HG03039 (cell line): ENCODE measurements around the gene DHRSX.
"Not testable (repeated sequence)": the region's sequence is repeated elsewhere in the genome, so short reads cannot be mapped to it uniquely, and the experiment has no call there.

ENCODE experiments used
- ATAC-seq: cut with Tn5 transposase; IDR thresholded peaks from one replicate; pipeline ENCODE4 v1.9.1; 2021; ENCODE audit warnings: mild to moderate bottlenecking, moderate library complexity; ENCODE audit not compliant: unreplicated experiment

Gene DHRSX

DNA sequence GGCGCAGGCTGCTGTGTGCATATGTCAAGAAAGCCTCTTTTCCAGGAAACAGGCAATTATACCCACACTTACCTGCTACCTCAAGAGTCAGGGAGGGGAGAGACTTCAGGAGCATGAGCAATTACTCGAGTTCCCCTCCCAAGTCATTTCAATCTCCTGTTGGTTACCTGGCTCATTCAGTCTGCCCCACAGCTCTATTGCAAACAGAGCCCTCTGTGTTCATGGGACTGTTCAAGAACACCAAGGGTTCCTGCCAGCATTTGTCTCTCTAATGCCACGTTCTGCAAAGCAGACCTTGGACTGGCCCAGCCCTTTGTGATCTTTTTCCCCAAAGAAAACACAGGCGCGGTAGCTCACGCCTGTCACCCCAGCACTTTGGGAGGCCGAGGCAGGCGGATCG, 274.6 kb downstream of the DHRSX start:
- no peak for ATAC-seq

DNA sequence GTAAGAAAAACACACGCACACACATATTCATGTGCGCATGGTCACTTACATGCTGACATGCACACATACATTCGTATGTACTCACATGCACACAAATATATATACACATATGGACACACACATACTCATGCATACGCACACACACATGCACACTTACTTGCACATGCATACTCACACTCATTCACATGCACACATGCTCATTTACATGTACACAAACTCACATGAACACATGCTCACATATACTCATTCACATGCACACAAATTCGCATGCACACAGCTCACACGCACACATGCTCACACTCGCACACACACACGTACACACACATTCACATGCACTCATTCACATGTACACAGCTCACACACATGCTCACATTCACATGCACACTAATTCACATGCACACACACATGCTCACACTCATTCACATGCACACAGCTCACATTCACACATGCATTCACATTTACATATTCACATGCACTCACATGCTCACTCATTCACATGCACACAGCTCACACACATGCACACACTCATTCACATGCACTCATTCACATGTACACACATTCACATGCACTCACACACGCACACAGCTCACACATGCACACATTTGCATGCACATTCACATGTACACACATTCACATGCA, 276.1 kb downstream of the DHRSX start:
- no peak for ATAC-seq

DNA sequence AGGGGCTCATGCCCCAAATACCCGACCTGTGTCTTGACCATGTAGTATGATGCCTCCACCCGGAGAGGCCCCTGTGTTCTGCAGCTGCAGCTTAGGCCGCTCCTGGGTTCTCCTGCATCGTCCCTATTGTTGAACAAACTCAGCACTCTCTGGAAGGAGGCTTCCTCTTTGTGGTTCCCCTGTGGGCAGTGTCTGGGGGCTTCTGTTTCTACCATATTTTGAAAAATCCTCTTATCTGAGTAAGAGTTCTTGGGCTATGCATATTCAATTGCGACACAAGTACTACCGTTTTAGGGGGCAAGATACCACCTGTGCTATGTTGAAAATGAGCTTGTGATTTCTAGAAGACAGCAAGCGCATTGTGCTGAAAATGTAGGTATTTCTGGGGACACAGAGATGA, 276.6 kb downstream of the DHRSX start:
- no peak for ATAC-seq

DNA sequence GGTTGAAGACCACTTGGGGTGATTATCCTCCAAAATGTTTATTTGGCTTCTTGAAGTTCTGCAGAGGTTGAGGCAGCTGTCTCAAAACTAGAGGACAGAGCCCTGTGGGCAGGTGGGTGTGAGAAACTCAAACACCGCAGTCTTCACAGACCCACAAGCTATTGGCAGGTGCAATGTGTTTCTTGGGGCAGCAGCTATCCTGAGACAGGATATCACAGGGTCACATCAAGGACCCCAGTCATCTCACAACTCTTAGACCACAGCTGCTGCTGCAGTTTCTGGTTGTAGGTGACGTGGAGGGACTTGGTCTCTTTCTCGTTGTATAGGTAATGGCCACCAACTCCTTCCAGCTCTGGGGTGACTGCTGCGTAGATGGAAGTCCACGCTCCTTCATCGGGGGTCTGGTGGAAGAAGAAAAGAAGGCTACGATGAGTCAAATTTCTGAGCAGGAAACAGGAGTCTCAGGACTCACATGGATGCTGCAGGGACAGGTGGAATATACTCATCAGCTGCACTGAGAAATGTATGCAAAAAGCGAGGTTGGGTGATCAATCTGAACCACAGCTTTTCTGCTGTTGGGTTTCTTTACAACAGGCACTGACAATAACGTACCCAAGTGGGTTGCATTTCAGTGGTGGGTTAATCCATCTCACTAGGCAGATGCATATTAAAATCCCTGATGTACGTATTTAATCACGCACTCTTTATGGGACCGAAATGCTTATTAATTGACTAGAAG, 279.8 kb downstream of the DHRSX start:
- ATAC-seq: no peak

DNA sequence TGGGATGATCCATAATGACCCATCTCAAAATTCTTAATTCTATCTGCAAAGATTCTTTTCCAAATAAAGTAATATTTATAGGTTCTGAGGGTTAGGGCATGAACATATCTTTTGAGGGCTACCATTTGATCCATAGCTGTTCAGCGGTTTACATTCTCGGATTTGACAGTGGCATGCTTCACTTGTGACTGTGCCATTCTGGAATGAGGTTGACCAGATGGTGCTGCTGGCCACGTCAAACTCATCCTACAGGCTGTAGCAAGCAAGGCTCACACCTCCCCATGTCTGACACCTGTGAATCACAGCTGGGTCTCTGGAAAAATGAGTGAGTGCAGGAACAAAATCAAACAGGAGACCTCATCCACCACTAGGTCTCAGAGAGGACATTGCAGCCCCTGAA, 280.5 kb downstream of the DHRSX start:
- ATAC-seq: no peak

DNA sequence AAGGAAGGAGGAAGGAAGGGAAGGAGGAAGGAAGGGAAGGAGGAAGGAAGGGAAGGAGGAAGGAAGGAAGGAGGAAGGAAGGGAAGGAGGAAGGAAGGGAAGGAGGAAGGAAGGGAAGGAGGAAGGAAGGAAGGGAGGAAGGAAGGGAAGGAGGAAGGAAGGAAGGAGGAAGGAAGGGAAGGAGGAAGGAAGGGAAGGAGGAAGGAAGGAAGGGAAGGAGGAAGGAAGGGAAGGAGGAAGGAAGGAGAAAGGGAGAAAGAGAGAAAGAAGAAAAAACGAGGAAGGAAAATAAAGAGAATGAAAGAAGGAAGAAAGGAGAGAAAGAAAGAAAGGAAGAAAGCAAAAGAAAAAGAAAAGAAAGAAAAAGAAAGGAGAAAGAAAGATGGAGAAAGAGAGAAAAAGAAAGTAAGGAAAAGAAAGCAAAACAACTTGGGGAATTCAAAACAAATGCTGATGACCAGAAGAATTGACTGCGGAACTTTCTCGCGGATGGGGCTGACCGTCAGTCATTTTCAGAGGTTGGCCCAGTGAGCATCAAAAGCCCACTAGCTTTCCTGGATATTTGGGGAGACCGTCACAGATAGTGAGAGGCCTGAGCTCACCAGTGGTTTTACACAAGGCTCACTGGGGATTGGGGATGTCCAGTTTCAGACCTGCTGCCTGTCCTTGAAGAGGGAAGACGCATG, 286.5 kb downstream of the DHRSX start:
- ATAC-seq: not testable (repeated sequence)

DNA sequence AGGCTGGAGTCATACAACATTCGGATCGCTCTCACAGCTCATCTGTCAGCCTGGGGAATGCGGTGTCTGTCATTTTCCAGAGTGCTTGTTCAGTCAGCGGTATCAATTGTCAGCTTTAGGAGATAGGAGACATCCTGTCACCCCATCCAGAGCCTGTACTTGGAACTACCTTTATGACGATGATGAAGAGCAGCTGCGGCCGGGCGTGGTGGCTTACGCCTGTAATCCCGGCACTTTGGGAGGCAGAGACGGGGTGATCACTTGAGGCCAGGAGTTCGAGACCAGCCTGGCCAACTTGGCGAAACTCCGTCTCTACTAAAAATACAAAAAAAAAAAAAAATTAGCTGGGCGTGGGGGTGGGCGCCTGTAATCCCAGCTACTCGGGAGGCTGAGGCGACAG, 289.1 kb downstream of the DHRSX start:
- not testable (repeated sequence) for ATAC-seq

DNA sequence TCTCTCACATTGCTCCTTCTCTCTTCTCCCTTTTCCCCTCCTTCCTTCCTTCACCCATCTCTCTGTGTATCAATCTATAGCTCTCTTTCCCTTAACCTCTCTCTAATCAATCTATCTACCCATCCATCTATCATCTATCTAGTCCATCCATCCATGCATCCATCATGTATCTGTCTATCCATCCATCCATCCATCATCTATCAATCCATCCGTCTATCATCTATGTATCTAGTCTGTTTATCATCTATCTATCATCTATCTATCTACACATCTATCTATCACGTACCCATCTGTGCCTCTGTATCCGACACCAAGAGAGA, 307.5 kb downstream of the DHRSX start:
- no peak for ATAC-seq

DNA sequence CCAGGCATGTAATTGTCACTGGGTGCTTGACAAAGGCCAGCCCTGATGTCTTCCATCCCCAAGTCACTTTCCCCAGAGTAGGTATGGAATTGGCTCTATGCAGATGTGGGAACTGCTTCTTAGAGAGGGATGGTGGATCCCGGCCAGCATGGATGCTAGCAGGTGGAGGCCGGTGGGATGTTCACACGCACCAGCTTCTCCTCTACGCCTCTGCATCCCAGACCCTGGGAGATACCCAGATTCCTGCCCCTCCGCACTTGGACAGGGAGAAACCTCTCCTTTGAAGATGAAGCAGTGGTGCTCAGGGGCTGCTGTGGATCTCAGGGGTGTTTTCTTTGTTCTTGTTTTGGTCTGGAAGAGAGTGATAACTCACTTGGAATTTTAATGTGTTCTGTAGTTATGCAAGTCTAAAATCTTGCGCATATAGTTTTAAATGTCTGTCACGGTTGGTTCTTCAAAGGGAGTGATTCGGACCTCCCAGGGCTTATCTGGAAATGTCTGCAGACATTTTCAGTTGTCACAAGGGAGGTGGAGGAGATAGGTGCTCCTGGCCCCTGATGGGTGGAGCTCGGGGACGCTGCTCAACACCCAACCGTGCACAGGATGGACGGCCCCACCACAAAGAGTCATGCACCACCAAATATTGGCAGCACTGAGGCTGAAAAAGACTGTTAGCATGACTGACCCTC, 308.0 kb downstream of the DHRSX start:
- ATAC-seq: no peak

DNA sequence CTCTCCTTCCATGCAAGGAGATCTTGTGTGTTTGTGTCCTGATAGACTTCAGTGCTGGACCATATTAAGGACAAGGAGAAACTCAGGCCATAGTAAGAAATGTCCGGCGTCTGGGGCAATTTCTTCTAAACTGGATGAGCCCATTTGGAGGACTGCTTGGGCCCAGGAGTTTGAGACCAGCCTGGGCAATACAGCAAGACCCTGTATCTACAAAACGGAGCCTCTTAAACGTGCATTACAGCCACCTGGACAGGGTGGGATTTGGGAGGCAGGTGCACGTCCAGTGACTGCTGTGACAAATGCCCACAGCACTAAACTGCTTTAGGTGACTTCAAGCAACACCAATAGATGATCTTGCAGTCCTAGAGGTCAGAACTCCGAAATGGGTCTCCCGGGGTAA, 311.9 kb downstream of the DHRSX start:
- ATAC-seq: no peak

DNA sequence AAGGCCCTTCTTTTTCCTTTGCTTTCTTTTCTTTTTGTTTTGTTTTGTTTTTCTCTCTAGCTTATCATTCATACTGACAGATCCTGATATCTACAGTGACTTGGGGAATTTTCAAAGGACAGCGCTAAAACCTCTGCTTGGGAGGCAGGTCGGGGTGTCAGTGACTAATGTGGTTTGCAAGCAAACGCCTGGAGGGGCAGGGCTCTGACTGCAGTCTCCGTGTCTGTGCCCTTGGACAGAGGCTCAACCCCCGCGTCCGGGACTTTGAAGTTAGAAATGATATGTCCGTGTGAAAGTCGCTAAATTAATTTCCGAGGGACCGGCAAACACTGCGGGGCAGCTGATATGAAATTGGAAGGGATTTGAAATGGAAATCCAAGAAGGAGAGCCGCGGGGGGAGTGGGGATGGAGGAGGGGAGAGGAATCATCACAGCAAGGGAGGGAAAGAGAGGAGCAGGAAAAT, 312.4 kb downstream of the DHRSX start:
- ATAC-seq: no peak

DNA sequence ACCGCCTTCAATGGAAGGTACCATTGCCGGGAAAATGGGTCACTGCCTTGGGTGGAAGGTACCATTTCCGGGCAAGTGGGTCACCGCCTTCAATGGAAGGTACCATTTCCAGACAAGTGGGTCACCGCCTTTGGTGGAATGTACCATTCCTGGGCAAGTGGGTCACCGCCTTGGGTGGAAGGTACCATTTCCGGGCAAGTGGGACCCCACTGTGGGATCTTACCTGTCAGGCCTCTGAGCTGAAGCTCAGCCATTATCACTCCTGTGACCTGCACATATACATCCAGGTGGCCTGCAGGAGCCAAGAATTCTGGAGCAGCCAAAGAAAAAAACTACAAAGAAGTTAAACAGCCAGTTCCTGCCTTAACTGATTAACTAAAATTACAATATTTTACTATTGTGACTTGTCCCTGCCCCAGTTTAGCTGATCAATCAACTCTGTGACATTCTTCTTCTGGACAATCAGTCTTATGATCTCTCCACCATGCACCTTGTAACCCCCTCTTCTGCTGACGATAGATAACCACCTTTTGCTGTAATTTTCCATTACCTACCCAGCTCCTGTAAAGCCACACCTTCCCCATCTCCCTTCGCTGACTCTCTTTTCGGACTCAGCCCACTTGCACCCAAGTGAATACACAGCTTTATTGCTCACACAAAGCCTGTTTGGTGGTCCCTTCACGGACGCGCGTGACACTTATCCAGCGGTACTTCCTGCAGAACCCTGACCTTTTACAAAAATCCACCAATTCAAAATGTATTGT, 313.2 kb downstream of the DHRSX start:
- no peak for ATAC-seq

DNA sequence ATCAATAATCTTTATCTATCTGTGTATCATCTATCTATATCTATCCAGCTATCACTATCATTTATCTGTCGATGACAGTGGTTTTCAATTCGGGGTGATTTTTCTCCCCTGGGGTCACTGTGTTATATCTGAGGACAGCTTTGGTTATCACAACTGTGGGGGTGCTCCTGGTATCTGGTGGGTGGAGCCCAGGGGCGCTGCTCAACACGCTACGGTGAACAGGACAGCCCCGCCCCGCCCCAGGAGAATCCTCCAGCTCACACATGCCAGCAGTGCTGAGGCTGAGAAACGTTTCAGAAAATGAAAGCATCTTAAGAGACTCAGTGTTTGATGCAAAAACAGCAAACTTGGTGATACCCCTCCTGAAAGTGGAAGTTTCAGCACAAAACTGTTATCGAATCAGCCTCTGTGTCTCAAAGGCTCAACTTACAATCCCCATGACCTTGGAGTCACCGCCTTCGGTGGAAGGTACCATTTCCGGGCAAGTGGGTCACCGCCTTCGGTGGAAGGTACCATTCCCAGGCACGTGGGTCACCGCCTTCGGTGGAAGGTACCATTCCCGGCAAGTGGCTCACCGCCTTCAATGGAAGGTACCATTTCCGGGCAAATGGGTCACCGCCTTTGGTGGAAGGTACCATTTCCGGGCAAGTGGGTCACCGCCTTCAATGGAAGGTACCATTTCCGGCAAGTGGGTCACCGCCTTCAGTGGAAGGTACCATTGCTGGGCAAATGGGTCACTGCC, 315.3 kb downstream of the DHRSX start:
- ATAC-seq: no peak

DNA sequence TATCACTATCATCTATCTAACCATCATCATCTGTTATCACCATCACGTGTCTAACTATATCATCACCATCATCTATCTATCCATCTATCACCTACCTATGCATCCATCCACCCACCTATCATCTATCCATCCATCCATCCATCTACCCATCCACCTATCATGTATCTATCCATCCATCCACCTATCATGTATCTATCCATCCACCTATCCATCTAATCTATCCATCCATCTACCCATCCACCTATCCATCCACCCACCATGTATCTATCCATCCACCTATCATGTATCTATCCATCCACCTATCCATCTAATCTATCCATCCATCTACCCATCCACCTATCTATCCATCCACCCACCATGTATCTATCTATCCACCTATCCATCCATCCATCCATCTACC, 316.7 kb downstream of the DHRSX start:
- no peak for ATAC-seq

DNA sequence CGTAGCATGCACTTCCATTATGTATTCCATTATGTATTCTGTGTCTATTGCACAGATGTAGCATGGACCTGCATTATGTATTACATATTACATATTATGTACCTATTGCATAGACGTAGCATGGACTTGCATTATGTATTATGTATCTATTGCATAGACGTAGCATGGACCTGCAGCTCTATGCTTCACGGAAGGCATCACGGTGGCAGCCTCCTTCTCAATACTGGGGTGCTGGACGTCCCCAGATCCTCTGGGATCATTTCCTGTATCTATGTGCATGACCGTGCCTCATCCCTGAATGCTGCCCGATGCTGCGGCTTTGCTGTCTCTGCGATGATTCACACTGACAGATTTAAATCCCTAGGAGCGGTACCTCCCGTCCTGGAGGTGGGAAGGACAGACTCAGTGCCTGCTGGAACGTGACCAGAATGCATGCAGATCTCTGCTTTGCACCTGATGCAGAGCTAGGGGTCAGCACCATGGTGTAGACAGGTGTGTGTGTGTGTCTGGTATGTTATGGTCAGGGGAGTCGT, 317.5 kb downstream of the DHRSX start:
- no peak for ATAC-seq

DNA sequence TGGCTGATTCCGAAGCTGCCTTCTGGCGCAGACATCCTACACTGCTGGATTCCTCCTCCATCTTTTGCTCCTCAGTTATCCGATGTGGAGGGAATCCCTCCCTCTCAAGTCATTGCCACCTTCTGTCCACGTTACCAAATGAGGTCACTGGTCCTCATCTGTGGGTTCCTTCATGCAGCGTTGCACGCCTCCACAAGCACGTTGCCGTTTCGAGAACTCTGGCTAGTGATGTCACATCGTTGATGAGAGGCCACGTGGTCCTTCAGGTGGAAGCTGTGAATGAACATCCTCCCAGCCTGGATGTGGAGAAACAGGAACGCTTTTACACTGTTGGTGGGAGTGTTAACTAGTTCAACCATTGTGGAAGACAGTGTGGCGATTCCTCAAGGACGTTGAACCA, 323.2 kb downstream of the DHRSX start:
- ATAC-seq: no peak

DNA sequence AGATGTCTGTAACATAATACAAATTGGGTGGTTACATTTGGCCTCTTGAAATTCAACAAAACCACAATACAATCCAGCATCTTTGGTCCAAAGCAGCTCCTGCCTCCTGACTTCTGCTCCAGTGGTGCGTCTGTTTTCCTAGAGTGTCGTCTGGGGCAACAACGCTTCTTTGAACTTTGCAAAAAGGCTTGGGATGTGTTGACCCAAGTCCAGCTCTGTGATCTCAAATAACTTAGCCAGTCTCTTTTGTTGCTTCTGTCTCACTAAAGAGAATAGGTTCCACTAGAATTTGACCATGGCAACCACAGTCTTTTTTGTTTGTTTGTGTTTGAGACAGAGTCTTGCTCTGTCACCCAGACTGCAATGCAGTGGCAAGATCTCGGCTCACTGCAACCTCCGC, 324.0 kb downstream of the DHRSX start:
- no peak for ATAC-seq

DNA sequence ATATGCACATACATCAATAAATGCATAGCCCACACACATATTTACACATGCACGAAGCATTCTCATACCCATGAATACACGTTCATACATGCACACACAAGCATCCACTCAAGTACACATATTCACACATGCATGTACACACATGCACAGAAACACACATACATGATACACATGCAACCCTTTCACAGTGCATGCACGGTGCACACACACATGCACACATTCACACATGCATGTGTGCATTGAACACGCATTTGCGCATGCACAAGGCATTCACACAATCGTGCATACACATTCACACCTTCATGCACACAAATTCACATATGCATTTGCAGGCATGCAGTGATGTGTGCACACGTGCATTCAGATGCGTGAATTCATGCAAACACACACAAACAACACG, 324.5 kb downstream of the DHRSX start:
- ATAC-seq: no peak

DNA sequence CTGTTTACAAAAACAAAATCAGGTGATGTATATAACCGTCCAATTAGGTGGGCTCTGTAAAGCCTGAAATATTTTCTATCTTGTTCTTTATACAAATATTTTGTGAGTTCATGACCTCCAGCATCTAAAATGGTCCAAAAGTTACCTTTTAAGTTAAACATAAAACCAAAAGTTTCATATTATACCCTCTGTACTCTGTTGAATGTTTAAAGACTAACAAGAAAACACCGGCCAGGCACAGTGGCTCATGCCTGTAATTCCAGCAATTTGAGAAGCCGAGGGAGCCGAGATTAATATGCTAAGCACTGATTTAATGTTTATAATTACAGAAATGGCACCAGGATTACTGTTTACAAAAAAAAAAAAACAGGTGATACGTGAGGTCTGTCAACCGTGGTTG, 328.4 kb downstream of the DHRSX start:
- no peak for ATAC-seq
